Omental fat pad (tissue), 4 donors: ENCODE measurements around the gene MGAT4B. TPM values are rescaled to one million over a fixed set of nuclear protein-coding genes. Genes with fewer than 3 reads are reported as not detected.

Source experiments
- ATAC-seq: fragments of 150-250 bp; one replicate; pipeline ENCODE4 v1.9.1; 2016; ENCODE audit warnings: mild to moderate bottlenecking, moderate library complexity; ENCODE audit not compliant: low FRiP score
- DNase-seq: peaks from one replicate; pipeline ENCODE4 v3.0.0-alpha.2; 2019; ENCODE audit warnings: low spot score
- small RNA-seq: library from RNA; depleted of rRNA; stranded (forward); fragments of <200 nt; gene quantifications from one replicate; pipeline ENCODE3, GENCODE V24; 2016
- total RNA-seq, 4 donors: library from RNA; depleted of rRNA; stranded (reverse); fragments of >200 nt; gene quantifications; one replicate each; pipeline ENCODE4 v1.1.0, GENCODE V29; 2016
- TF ChIP-seq, protein P1 (sequence below), 3 donors: fragments of 450-650 bp; IDR thresholded peaks; one replicate each; pipeline ENCODE4 v1.5.1; 2016 to 2017; ENCODE audit warnings: antibody characterized with exemption in 3 of 3, mild to moderate bottlenecking in 3 of 3, moderate library complexity in 2 of 3

MGAT4B gene
- total RNA-seq, 4 donors from 2014 or later, result 67.6 to 90.1 (median 73.9) TPM

- ATAC-seq (no peak), DNase-seq (no peak)
- TF ChIP-seq, protein P1, sequence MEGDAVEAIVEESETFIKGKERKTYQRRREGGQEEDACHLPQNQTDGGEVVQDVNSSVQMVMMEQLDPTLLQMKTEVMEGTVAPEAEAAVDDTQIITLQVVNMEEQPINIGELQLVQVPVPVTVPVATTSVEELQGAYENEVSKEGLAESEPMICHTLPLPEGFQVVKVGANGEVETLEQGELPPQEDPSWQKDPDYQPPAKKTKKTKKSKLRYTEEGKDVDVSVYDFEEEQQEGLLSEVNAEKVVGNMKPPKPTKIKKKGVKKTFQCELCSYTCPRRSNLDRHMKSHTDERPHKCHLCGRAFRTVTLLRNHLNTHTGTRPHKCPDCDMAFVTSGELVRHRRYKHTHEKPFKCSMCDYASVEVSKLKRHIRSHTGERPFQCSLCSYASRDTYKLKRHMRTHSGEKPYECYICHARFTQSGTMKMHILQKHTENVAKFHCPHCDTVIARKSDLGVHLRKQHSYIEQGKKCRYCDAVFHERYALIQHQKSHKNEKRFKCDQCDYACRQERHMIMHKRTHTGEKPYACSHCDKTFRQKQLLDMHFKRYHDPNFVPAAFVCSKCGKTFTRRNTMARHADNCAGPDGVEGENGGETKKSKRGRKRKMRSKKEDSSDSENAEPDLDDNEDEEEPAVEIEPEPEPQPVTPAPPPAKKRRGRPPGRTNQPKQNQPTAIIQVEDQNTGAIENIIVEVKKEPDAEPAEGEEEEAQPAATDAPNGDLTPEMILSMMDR (IDR thresholded peaks at IDR 0.05), result no peak
These were observed 52.7 kb downstream of the MGAT4B start for GRCh38 chr5:179753971-179754370.

GRCh38 chr5:179749857-179750508 is 56.7 kb downstream of the MGAT4B start:
- TF ChIP-seq, protein P1 (IDR thresholded peaks at IDR 0.05), result no peak
- ATAC-seq (no peak), DNase-seq (no peak)

GRCh38 chr5:179747811-179748210 is 58.9 kb downstream of the MGAT4B start:
- DNase-seq, result no peak
- no peak for ATAC-seq
- TF ChIP-seq, protein P1 (IDR thresholded peaks at IDR 0.05), result no peak

Small RNAs within 50 kb of the gene (small RNA-seq; reads per million reads assigned to genes)
- gene MIR1229 (not detected), gene RF00019 (not detected)

Other genes with a start within 250 kb of the MGAT4B start
- gene HNRNPH1, start 183.2 kb downstream of the MGAT4B start, total RNA-seq, result 100 to 1,000 TPM; 410 to 898 (median 679) TPM
- gene CBY3, start 125.8 kb downstream of the MGAT4B start, total RNA-seq, result not detected
- 100 to 1,000 TPM; 269 to 487 (median 358) TPM for gene CANX, start 107.9 kb downstream of the MGAT4B start, total RNA-seq
- 10 to 100 TPM; 12.6 to 28.1 (median 21.1) TPM for gene MAML1, start 74.0 kb downstream of the MGAT4B start, total RNA-seq
- gene LTC4S, start 12.9 kb downstream of the MGAT4B start, total RNA-seq, result 10 to 100 TPM in 2 of 4 donors, 1 to 10 TPM in 2; 7.1 to 15.1 (median 12.0) TPM
- 100 to 1,000 TPM; 400 to 762 (median 566) TPM for gene SQSTM1, start 14.0 kb upstream of the MGAT4B start, total RNA-seq
- gene MRNIP, start 52.0 kb upstream of the MGAT4B start, total RNA-seq, result 10 to 100 TPM; 15.3 to 26.8 (median 17.7) TPM
- 100 to 1,000 TPM in 2 of 4 donors, 10 to 100 TPM in 2; 85.4 to 114 (median 97.0) TPM for gene TBC1D9B, start 101.0 kb upstream of the MGAT4B start, total RNA-seq